Mammary epithelial cell (primary cell): ENCODE data around the gene RIN2.

Experiments used
- CTCF ChIP-seq, 2 donors: IDR thresholded peaks in 1 of 2; conservative IDR thresholded peaks in 1 of 2; 2 replicates each; pipeline ENCODE4 v1.5.1; 2011 to 2012; ENCODE audit warnings: inconsistent platforms in 2 of 2, low read length in 2 of 2, mild to moderate bottlenecking in 2 of 2, control low read depth in 1 of 2, low read depth in 1 of 2; ENCODE audit not compliant: insufficient read depth in 1 of 2; ENCODE audit errors: extremely low read depth in 1 of 2
- EZH2 ChIP-seq: IDR thresholded peaks from 2 replicates; pipeline ENCODE4 v1.6.1; 2012; ENCODE audit warnings: low read length, inconsistent platforms, borderline replicate concordance

DNA sequence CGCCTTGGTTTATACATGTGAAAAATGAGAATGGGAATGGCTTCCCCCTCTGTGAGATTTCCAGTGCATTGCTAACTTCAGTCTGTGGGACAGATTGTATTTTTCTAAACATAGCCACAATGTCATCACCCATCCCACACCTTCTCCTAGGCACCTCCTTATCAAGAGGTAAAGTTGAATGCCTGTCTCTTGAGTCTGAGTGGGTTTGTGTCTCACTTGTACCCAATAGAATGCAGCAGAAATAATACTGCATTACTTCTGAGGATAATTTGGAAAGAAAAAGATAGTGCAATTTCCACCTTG is 27.9 kb downstream of the RIN2 start:
- no peak for TF ChIP-seq EZH2
- no peak for TF ChIP-seq CTCF (conservative IDR thresholded peaks at IDR 0.05 in 1 of 2, IDR thresholded peaks at IDR 0.05 in 1 of 2; ENCODE audit: extremely low read depth in 1 of 2, insufficient read depth in 1 of 2, low read depth in 1 of 2, low read length in 2 of 2)
